Right ventricle myocardium superior (tissue), 1 donor: ENCODE measurements around the gene STXBP1. TPM values are rescaled to one million over a fixed set of nuclear protein-coding genes. Genes with fewer than 3 reads are reported as not detected.
A peak's percentile ranks its signal among the peaks of the same experiment; 100 is the strongest.
"Not testable (repeated sequence)": the region's sequence is repeated elsewhere in the genome, so short reads cannot be mapped to it uniquely, and the experiment has no call there.

Experiments
- ATAC-seq: fragments of 200-7000 bp; cut with Tn5 transposase; one replicate; pipeline ENCODE4 v1.9.1; 2020; ENCODE audit warnings: mild to moderate bottlenecking; ENCODE audit not compliant: poor library complexity
- DNase-seq: peaks from one replicate; pipeline ENCODE4 v3.0.0-alpha.2; 2020
- intact Hi-C: fragments of 100-400 bp; cut with DNase I; formaldehyde crosslinking; loops from one replicate; pipeline ENCODE4 v1.11.2; 2022
- total RNA-seq: library from RNA; stranded (reverse); fragmentation: NEBNext Ultra II Directional; extraction: Animal tissue kit (Norgen Biotek cat#: 25700); gene quantifications from one replicate; pipeline ENCODE4 v1.2.1, GENCODE V29; 2021
- donor health status: DM: no; HTN: yes; CAD: no; lungs with severe emphysema.

Gene STXBP1
- total RNA-seq, 1 donor from 2014 or later, result 50.9 TPM

- ATAC-seq (no peak), DNase-seq (no peak)
- intact Hi-C loops, result no loop called here
Measured at GRCh38 chr9:127599550-127599891, 12.6 kb upstream of the STXBP1 start.

GRCh38 chr9:127603226-127603625 is 8.9 kb upstream of the STXBP1 start:
- ATAC-seq (no peak), DNase-seq (no peak)
- intact Hi-C loops, result no loop called here

DNA sequence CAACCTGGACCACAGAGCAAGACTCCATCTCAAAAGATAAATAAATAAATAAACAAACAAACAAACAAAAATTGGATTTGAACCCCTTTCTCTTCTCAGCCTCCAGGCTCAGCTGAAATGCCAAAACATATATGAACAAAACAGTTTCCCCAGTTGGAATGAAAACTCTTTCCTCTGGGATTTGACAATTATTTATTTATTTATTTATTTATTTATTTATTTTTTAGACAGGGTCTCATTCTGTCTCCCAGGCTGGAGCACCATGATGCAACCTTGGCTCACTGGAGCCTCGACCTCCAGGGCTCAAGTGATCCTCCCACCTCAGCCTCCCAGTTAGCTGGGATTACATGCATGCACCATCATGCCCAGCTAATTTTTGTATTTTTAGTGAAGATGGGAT is 6.0 kb upstream of the STXBP1 start:
- no peak for DNase-seq
- intact Hi-C loops, result no loop called here
- ATAC-seq, result no peak

DNA sequence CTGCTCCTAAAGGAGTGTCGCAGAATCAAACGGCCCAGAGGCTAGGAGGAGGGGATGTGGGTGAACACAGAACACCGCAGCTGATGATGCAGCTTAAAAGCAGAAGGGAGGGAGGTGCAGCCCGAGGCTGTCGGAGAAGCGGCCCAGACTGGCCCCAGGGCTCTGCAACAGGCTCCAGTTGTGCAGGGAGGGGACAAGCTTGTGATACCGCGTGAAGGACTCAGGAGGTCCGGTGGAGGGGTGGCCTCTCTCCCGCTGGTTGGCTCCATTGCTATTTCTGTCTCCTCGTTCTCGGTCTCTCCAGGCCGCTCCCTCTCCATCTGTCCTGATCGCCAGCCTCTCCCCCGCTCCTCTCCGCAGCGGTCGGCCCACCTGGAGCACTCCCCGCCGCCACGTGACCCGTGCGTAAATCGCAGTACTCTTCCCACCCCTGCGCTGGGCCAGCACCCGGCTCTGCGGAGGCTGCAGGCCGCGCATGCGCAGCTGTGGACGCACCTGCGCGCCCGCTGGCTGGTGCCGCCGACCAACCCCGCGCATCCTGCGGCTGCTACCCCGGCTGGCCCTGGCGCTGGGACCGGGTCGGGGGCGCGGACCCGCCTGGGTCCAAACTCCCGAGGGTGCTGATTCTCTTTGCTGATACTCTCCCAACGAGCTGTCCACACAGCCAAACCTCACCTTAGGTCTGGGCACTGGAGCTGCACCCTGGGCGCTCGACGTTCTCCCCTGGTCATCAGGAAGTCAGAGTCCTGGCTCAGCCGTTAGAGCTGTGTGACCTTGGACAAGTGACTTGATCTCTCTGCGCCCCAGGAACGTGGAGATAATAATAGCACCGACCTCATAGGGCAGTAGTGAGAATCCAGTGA is 3.7 kb upstream of the STXBP1 start:
- peak; percentile 73 for ATAC-seq
- intact Hi-C loops, result no loop called here
- DNase-seq, result peak; percentile 83

DNA sequence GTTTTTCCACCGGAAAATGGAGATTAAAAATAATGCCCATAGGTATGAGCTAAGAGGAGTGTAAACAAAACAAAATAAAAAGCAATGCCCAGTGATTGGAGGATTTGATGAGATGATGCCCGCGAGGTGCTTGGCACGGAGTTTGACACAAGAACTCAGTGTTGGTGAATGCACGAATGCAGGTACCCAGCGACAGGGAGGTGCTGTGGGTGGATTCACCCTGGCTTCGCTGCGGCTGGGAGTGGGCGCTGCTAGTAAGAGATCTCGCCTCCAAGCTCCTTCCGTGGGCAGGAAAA is 526 bp upstream of the STXBP1 start:
- intact Hi-C loops, result loop anchor here (5.0 kb wide), 1 partner anchor 106 kb away; the partner anchor contains the start of genes PTRH1 and TTC16
- DNase-seq, result no peak
- no peak for ATAC-seq

DNA sequence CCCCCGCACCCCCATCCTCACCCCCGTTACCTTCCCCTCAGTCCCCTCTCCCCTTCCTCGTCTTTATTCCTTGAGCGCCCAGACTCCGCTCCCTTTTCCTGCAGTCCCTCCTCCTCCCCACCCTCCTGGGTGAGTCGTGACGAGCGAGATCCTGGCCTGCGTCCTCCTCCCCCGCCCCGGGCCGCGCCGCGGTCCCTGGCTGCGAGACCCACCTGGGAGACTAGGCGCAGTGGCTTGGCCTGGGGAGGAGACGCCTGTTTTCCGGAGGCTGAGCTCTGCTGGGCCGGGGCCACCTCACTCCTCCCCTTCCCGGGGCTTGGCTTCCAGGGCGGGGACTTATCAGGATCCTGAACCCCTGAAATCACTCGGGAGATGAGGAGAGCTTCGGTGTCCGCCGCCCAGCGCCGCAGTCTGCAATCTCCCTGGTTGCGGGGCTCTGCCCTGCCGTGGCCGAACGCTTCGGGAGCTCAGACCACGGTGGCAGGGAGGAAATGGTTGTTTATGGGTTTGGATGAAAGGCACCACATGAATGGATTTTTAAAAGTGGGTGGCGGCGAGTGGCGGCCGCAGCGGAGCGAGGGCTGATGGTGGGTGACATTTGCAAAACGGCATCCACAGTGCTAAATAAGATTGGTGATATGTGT is 984 bp downstream of the STXBP1 start:
- intact Hi-C loops, result loop anchor here (5.0 kb wide), 1 partner anchor 104 kb away; the partner anchor contains the start of genes PTRH1 and TTC16
- ATAC-seq, result peak; percentile 49

GRCh38 chr9:127613583-127613954 is 1.5 kb downstream of the STXBP1 start:
- no peak for ATAC-seq
- DNase-seq, result no peak
- intact Hi-C loops, result loop anchor here (5.0 kb wide), 1 partner anchor 104 kb away; the partner anchor contains the start of genes PTRH1 and TTC16

More for the DNA sequence above, 984 bp downstream of the STXBP1 start:
- DNase-seq, result peak; percentile 89

- intact Hi-C loops, result loop anchor here (5.0 kb wide), 1 partner anchor 102 kb away; the partner anchor contains the start of genes PTRH1 and TTC16
- ATAC-seq, result no peak
- DNase-seq, result no peak
Measured at GRCh38 chr9:127614961-127615360, 2.9 kb downstream of the STXBP1 start.

DNA sequence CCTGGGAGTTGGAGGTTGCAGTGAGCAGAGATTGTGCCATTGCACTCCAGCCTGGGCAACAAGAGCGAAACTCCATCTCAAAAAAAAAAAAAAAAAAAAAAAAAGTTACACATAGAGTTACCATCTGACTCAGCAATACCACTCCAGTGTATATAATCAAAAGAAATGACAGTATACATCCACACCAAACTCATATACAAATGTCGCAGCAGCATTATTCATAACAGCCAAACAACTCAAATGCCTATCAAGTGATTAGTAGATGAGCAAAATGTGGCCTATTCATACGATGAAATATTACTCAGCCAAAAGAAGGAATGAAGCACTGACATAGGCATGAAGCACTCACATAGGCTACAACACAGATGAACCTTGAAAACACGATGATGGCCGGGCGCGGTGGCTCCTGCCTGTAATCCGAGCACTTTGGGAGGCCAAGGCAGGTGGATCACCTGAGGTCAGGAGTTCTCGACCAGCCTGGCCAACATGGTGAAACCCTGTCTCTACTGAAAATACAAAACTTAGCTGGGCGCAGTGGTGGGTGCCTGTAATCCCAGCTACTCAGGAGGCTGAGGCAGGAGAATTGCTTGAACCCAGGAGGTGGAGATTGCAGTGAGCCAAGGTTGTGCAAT is 9.4 kb downstream of the STXBP1 start:
- DNase-seq, intact Hi-C loops, ATAC-seq: not testable (repeated sequence)

- no peak for DNase-seq
- intact Hi-C loops, result no loop called here
- ATAC-seq, result peak; percentile 54
Measured at GRCh38 chr9:127626752-127627493, 14.8 kb downstream of the STXBP1 start.

GRCh38 chr9:127627494-127627855 is 15.4 kb downstream of the STXBP1 start:
- ATAC-seq (no peak), DNase-seq (no peak)
- intact Hi-C loops, result no loop called here

DNA sequence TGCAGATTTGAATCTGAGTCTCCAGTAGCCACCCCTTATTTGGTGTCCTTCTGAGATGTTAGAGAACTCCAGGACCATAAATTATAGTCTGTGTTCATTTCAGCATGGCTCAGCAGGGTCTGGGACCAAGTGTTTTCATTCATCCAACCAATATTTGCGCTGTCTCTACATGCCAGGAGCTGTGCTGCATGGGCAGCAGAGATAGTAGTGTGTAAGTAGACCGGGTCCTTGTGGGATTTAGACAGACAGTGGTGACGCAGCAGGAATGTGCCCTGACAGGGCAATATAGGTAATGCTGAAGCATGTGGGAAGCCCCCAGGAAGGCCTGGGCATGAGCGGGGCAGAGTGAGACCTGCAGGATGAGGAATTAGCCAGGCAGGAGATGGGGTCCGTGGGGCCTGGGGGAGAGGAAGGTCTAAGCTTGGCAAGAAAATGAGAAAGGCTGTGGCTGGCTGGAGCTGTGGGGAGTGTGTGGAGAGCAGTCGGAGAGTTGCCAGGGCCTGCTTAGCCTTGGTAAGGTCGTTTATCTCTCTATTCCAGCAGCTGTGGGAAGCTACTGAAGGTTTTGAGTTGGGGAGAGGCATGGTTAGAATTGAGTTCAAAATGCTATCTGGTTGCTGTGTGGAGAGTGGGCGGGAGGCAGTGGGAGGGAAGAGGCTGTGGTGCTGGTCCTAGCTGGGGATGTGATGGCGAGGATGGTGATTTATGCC is 16.8 kb downstream of the STXBP1 start:
- ATAC-seq (peak; percentile 79), DNase-seq (peak; percentile 74)
- intact Hi-C loops, result no loop called here

- ATAC-seq, result peak; percentile 23
- intact Hi-C loops, result no loop called here
- no peak for DNase-seq
Measured at GRCh38 chr9:127629468-127630081, 17.5 kb downstream of the STXBP1 start.

DNA sequence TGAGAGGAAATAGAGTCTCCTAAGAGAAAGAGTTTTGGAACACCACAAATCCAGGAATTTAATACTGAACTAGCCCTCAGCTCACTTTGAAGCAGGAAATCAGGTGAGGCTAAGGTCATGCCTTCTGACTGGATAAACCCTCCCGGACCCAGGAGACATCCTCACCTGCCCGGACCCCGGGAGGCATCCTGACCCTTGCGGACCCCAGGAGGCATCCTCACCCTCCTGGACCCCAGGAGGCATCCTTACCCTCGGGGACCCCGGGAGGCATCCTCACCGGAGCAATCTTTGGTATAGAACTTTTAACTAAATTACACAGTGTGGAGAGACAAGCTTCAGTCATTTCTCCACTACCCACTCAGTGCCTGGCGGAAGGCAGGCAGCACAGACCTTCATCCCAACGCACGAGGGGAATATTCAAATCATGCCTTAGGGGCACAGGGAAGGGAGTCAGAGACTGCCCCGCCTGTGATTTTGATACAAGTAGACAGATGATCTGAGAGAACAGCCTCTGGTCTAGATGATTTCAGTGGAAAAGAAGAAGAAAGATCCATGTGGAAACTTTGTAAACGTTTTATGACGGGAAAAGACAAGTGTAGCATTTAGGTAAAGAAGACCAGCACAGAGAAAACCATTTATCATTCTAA is 21.3 kb downstream of the STXBP1 start:
- intact Hi-C loops, result no loop called here
- ATAC-seq, result no peak

DNA sequence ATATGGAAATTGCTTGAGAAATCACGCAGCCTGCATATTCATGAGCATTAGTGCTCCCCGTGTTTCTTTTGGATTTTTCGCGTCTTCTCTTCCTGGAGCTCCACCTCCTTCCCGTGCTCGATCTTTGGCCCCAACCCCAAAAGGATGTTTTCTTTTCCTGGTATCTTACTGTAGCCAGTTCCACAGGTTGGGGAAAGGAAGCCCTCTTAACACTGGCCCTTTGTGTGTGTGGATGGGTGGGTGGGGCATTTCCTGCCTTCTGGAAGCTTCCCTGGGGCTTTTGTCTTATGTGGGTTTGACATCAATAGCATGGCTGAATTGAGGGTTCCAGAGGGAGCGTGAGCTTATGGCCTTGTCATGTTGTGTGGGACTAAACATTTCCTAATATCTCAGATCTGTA is 21.9 kb downstream of the STXBP1 start:
- no peak for DNase-seq
- ATAC-seq, result no peak
- intact Hi-C loops, result no loop called here

More for the DNA sequence above, 21.3 kb downstream of the STXBP1 start:
- DNase-seq, result no peak

- DNase-seq (no peak), ATAC-seq (no peak)
- intact Hi-C loops, result no loop called here
Measured at GRCh38 chr9:127634698-127635097, 22.6 kb downstream of the STXBP1 start.

DNA sequence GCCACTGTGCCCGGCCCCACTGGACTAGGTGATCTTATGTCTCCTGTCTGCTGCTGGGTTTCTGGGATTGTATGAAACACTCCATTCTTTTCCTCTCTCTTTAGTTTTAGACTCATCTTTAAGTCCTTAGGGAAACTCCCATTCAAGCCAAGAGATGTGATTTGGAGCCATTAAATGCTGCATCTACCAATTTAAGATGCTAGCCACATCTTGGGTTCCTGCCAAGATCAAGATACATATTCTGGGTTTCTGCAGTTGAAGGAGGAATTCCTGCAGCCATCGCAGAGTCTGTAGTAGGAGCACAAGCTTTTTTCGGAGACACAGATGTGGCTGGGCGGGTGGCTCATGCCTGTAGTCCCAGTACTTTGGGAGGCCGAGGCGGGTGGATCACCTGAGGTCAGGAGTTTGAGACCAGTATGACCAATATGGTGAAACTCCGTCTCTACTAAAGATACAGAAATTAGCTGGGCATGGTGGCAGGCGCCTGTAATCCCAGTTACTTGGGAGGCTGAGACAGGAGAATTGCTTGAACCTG is 23.2 kb downstream of the STXBP1 start:
- intact Hi-C loops, result no loop called here
- ATAC-seq (no peak), DNase-seq (no peak)
